ENCODE data around the gene STXBP2.

The STXBP2 gene

GRCh38 chr19:7618348-7618747, 18.6 kb upstream of the STXBP2 start:
- no peak for DNase-seq
- Histone ChIP-seq H3K27me3 (replicated peaks) (no peaks in the 10 kb centered on the region), H3K27ac (no peak overlapping the region), H3K4me3 (ENCODE audit: low read depth, low read length) (no peak overlapping the region), H3K36me3 (replicated peaks) (peaks cover 21% of the 10 kb centered on the region)
- TF ChIP-seq CTCF (IDR thresholded peaks at IDR 0.05; ENCODE audit: low read depth, low read length, missing control alignments): no peak
- in situ Hi-C loops (cut with HindIII; ENCODE audit: low pct_ligation_motif_present, low sequenced_read_pairs): no loop called here

GRCh38 chr19:7618771-7619510, 18.0 kb upstream of the STXBP2 start:
- no peak overlapping the region for H3K4me3 ChIP-seq (ENCODE audit: low read depth, low read length)
- peaks cover 21% of the 10 kb centered on the region for H3K36me3 ChIP-seq (replicated peaks)
- in situ Hi-C loops (cut with HindIII; ENCODE audit: low pct_ligation_motif_present, low sequenced_read_pairs): no loop called here
- no peak overlapping the region for H3K27ac ChIP-seq
- TF ChIP-seq CTCF (IDR thresholded peaks at IDR 0.05; ENCODE audit: low read depth, low read length, missing control alignments): no peak
- DNase-seq: no peak
- H3K27me3 ChIP-seq (replicated peaks): no peaks in the 10 kb centered on the region

GRCh38 chr19:7619671-7620441, 17.1 kb upstream of the STXBP2 start:
- Histone ChIP-seq H3K36me3 (replicated peaks) (peaks cover 22% of the 10 kb centered on the region), H3K27ac (no peak overlapping the region), H3K4me3 (ENCODE audit: low read depth, low read length) (no peak overlapping the region), H3K27me3 (replicated peaks) (no peaks in the 10 kb centered on the region)
- in situ Hi-C loops (cut with HindIII; ENCODE audit: low pct_ligation_motif_present, low sequenced_read_pairs): no loop called here
- no peak for DNase-seq
- TF ChIP-seq CTCF (IDR thresholded peaks at IDR 0.05; ENCODE audit: low read depth, low read length, missing control alignments): no peak

GRCh38 chr19:7620442-7621412, 16.2 kb upstream of the STXBP2 start:
- peaks cover 25% of the 10 kb centered on the region for H3K36me3 ChIP-seq (replicated peaks)
- no peak overlapping the region for H3K27ac ChIP-seq
- no peak for TF ChIP-seq CTCF (IDR thresholded peaks at IDR 0.05; ENCODE audit: low read depth, low read length, missing control alignments)
- in situ Hi-C loops (cut with HindIII; ENCODE audit: low pct_ligation_motif_present, low sequenced_read_pairs): no loop called here
- no peaks in the 10 kb centered on the region for H3K27me3 ChIP-seq (replicated peaks)
- DNase-seq: no peak
- no peak overlapping the region for H3K4me3 ChIP-seq (ENCODE audit: low read depth, low read length)

- DNase-seq: no peak
- H3K36me3 ChIP-seq (replicated peaks): peaks cover 30% of the 10 kb centered on the region
- no peak overlapping the region for H3K27ac ChIP-seq
- H3K27me3 ChIP-seq (replicated peaks): no peaks in the 10 kb centered on the region
- no peak overlapping the region for H3K4me3 ChIP-seq (ENCODE audit: low read depth, low read length)
- no peak for TF ChIP-seq CTCF (IDR thresholded peaks at IDR 0.05; ENCODE audit: low read depth, low read length, missing control alignments)
- in situ Hi-C loops (cut with HindIII; ENCODE audit: low pct_ligation_motif_present, low sequenced_read_pairs): no loop called here
These were observed 13.8 kb upstream of the STXBP2 start for GRCh38 chr19:7622933-7623685.
